ENCODE data around the gene IL20.
A peak's percentile ranks its signal among the peaks of the same experiment; 100 is the strongest.

IL20 gene, protein sequence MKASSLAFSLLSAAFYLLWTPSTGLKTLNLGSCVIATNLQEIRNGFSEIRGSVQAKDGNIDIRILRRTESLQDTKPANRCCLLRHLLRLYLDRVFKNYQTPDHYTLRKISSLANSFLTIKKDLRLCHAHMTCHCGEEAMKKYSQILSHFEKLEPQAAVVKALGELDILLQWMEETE

GRCh38 chr1:206864939-206865671 lies at the start of gene IL20:
Gene IL20 (plus strand): TSS chr1:206865623. CDS start chr1:206865853, 230 bp downstream.
- TF ChIP-seq CTCF (IDR thresholded peaks at IDR 0.05; ENCODE audit: low read depth, low read length): peak; percentile 100
- H3K4me3 ChIP-seq (ENCODE audit: low read depth, low read length): no peak within 1 kb of the TSS
- peaks cover 92% of the 10 kb centered on the region for H3K27me3 ChIP-seq (ENCODE audit: insufficient read depth, low read depth, severe bottlenecking)
- no peaks in the 10 kb centered on the region for H3K36me3 ChIP-seq
- DNase-seq: peak; percentile 90
- no peaks in the 10 kb centered on the region for H3K9me3 ChIP-seq (ENCODE audit: severe bottlenecking)
- H3K27ac ChIP-seq: no peak within 1 kb of the TSS

DNA sequence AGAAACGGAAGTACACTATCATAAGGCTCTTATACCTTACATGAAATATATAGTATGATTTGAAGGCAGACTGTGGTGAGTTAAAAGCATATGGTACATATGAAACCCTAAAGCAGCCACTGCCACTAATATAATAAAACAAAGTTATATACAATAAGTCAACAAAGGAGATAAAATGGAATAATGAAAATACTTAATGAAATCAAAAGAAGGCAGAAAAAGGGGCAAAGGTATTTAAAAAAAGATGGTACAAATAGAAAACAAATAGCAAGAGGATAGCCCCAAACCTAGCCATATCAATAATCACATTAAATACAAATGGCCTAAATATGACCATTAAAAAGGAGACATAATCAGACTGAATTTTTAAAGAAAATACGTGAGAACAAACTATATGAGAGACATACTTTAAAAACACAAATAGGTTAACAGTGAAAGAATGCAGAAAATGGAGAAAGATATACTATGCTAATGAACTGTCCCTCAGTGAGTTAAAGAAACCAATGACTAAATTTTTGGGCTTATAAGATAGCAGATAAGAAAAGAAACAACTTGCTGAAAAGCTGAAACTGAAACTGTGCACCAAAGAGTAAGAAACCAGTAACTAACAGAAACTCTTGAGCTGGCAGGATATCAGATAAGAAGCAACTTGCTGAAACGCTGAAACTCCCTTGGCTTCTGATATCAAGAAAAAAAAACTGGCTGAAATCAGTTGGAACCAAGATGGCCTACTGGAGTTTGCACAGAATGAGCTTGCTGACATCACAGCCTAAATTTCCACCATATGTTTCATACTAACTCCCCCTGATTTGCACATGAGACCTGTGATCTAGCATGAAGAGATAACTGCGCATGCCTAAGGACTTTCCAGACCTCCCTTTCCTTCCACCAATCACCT lies 48.8 kb upstream of the IL20 start:
- Histone ChIP-seq H3K9me3 (ENCODE audit: severe bottlenecking) (peaks cover 10% of the 10 kb centered on the region), H3K36me3 (no peaks in the 10 kb centered on the region), H3K27me3 (ENCODE audit: insufficient read depth, low read depth, severe bottlenecking) (peaks cover 99% of the 10 kb centered on the region), H3K4me3 (ENCODE audit: low read depth, low read length) (no peak overlapping the region), H3K27ac (no peak overlapping the region)
- no peak for TF ChIP-seq CTCF (IDR thresholded peaks at IDR 0.05; ENCODE audit: low read depth, low read length)
- no peak for DNase-seq

- no peak overlapping the region for H3K27ac ChIP-seq
- no peak for DNase-seq
- H3K36me3 ChIP-seq: no peaks in the 10 kb centered on the region
- no peak overlapping the region for H3K4me3 ChIP-seq (ENCODE audit: low read depth, low read length)
- TF ChIP-seq CTCF (IDR thresholded peaks at IDR 0.05; ENCODE audit: low read depth, low read length): no peak
- peaks cover 100% of the 10 kb centered on the region for H3K27me3 ChIP-seq (ENCODE audit: insufficient read depth, low read depth, severe bottlenecking)
- H3K9me3 ChIP-seq (ENCODE audit: severe bottlenecking): peaks cover 18% of the 10 kb centered on the region
These were observed 43.9 kb upstream of the IL20 start for GRCh38 chr1:206821493-206821892.

- H3K9me3 ChIP-seq (ENCODE audit: severe bottlenecking): peaks cover 21% of the 10 kb centered on the region
- TF ChIP-seq CTCF (IDR thresholded peaks at IDR 0.05; ENCODE audit: low read depth, low read length): no peak
- H3K27ac ChIP-seq: no peak overlapping the region
- no peak overlapping the region for H3K4me3 ChIP-seq (ENCODE audit: low read depth, low read length)
- no peaks in the 10 kb centered on the region for H3K36me3 ChIP-seq
- peaks cover 92% of the 10 kb centered on the region for H3K27me3 ChIP-seq (ENCODE audit: insufficient read depth, low read depth, severe bottlenecking)
- no peak for DNase-seq
These were observed 41.7 kb upstream of the IL20 start for GRCh38 chr1:206823727-206824126.

GRCh38 chr1:206824331-206824730 lies 41.1 kb upstream of the IL20 start:
- Histone ChIP-seq H3K4me3 (ENCODE audit: low read depth, low read length) (no peak overlapping the region), H3K27ac (no peak overlapping the region), H3K9me3 (ENCODE audit: severe bottlenecking) (peaks cover 21% of the 10 kb centered on the region), H3K27me3 (ENCODE audit: insufficient read depth, low read depth, severe bottlenecking) (peaks cover 92% of the 10 kb centered on the region), H3K36me3 (no peaks in the 10 kb centered on the region)
- DNase-seq: no peak
- TF ChIP-seq CTCF (IDR thresholded peaks at IDR 0.05; ENCODE audit: low read depth, low read length): no peak
